Hematopoietic multipotent progenitor cell treated with erythropoietin and hydrocortisone succinate and interleukin-3 and kit ligand, for 4 days (in vitro differentiated cells): Measurements from ENCODE around the gene SYT6.

Source experiments
- DNase-seq: peaks from one replicate; pipeline ENCODE4 v3.0.0-alpha.2; 2015

Gene SYT6

GRCh38 chr1:114154146-114154962, 685 bp upstream of the SYT6 start:
- peak; percentile 25 for DNase-seq

GRCh38 chr1:114152508-114153260, 985 bp downstream of the SYT6 start:
- DNase-seq: peak; percentile 64

GRCh38 chr1:114152089-114152507, 1.6 kb downstream of the SYT6 start:
- no peak for DNase-seq

- no peak for DNase-seq
Measured at GRCh38 chr1:114150016-114150415, 3.7 kb downstream of the SYT6 start.

GRCh38 chr1:114149211-114149610, 4.5 kb downstream of the SYT6 start:
- DNase-seq: no peak

- DNase-seq: no peak
Measured at GRCh38 chr1:114145504-114146151, 8.0 kb downstream of the SYT6 start.

- no peak for DNase-seq
Measured at GRCh38 chr1:114144016-114144415, 9.7 kb downstream of the SYT6 start.

- no peak for DNase-seq
Measured at GRCh38 chr1:114139540-114139939, 14.1 kb downstream of the SYT6 start.

GRCh38 chr1:114137497-114137896, 16.2 kb downstream of the SYT6 start:
- no peak for DNase-seq

- no peak for DNase-seq
Measured at GRCh38 chr1:114135786-114136185, 17.9 kb downstream of the SYT6 start.

GRCh38 chr1:114134518-114134917, 19.2 kb downstream of the SYT6 start:
- DNase-seq: no peak

GRCh38 chr1:114133129-114133528, 20.5 kb downstream of the SYT6 start:
- no peak for DNase-seq

- no peak for DNase-seq
Measured at GRCh38 chr1:114131526-114132220, 22.0 kb downstream of the SYT6 start.

GRCh38 chr1:114130846-114131525, 22.7 kb downstream of the SYT6 start:
- DNase-seq: peak; percentile 48

GRCh38 chr1:114130213-114130612, 23.5 kb downstream of the SYT6 start:
- DNase-seq: no peak

- DNase-seq: no peak
Measured at GRCh38 chr1:114128293-114128692, 25.4 kb downstream of the SYT6 start.

GRCh38 chr1:114126261-114127095, 27.2 kb downstream of the SYT6 start:
- DNase-seq: peak; percentile 70

- DNase-seq: no peak
Measured at GRCh38 chr1:114124644-114125043, 29.0 kb downstream of the SYT6 start.

- no peak for DNase-seq
Measured at GRCh38 chr1:114122941-114123618, 30.6 kb downstream of the SYT6 start.

GRCh38 chr1:114118351-114118990, 35.2 kb downstream of the SYT6 start:
- DNase-seq: no peak
